Measurements from ENCODE around the gene TMEM72.
A peak's percentile ranks its signal among the peaks of the same experiment; 100 is the strongest.
"Not testable (repeated sequence)": the region's sequence is repeated elsewhere in the genome, so short reads cannot be mapped to it uniquely, and the experiment has no call there.

TMEM72 gene

GRCh38 chr10:44911081-44911540 is at the start of gene TMEM72:
Gene TMEM72, plus strand, starts transcription at chr10:44911337. Its CDS starts 176 bp downstream, at chr10:44911513.
- no peak for DNase-seq

DNA sequence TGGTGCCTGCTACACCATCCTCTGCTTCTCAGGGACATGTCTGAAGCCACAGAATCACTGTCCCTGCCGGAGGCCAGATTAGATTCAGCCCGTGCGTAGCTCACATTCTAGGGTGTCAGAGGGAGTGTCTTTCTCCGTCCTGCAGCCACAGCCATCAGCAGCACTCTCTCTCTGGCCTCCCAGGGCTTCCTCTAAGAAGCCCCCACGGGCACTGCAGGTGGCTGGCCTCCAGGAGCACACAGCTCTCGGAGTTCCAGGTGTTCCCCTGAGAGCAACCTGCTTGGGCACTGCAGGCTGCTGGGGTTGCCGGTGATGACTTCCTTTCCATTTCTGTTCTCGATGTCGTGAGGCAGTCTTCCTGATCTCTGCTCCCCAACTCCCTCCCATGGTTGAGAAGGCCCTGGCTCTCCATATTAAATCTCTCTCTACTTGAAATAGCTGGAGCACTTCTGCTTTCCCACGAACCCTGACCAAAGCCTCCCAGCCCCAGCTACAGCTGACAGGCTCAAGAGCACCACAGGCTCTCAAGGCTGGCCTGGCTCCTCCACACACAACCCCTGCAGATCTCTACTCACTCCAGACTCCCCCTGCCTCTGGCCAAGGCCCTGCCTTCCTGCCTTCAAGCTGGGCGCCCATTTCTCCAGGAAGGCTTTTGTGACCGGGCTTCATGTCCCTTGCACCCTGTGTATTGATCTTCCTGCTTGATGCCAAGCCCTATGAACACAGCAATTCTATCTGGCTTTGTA is 49.0 kb upstream of the TMEM72 start:
- no peak for DNase-seq

GRCh38 chr10:44862924-44863323 is 48.2 kb upstream of the TMEM72 start:
- DNase-seq, result no peak

DNA sequence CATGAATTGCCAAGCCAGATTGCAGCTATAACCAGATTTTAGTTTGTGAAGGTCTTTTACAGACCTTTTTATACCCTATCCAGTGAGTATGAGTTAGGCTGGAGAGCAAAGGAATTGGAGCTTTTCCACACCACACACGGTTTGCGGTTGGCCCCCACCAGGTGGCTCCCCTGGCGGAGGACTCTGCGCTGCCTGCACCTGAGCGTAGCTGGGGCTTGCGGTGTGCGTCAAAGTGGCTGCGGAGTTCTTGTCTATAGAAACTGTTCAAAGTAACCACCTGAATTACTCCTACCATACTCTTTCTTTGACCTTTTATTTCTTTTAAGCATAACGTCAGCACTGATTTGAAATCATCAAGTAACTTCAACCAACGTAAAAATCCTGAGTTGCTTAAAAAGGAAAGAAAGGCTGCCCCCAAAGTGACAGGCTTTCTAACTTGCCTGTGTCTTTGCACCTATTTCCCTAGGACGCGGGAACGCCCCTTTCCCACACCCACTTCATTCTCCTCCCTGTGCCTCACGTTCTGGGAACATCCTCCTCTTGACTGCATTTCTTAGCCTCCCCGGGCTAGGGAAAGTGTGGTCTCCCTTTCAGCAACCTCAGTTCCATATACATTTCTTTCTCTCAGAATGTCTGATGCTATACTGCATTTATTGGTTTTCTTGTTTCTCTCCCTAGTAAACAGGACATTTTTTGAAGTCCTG is 47.6 kb upstream of the TMEM72 start:
- DNase-seq, result no peak

DNA sequence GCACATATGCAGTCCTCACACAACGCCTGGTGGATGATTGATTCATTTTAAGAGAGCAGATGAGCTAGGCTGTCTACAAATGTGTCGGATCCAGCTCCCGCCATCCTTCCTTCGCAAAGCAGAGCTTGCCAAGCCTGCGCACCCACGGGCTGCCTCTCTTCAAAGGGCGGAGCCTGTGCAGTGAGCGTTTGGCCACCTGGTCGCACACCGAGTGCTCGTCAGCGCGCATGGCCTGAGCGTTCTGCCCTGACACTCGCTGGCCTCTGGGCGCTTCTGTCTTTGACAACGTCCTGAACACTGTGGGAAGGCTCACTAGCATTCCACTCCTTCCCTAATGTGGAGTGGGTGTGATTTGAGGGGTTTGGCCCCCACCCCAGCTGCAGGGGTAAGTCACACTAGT is 47.1 kb upstream of the TMEM72 start:
- peak; percentile 25 for DNase-seq

GRCh38 chr10:44864637-44865288 is 46.4 kb upstream of the TMEM72 start:
- no peak for DNase-seq

DNA sequence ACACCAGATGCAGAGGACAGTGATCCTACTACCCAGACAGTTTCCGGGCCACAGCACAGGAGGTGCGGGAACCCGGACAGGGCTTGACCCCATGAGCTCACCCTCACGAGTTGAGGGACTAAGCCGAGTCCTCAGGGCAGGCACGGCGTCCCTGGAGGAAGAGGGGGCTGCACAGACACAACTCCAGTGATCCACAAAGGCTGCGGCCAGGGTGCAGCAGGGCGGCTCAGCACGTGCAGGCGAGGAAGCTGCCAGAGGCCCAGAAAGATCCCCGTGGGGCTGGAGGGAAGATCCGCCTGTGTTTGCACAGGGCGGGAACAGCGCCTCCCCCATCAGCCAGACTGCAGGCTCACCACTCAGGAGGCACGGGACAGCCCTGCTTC is 45.9 kb upstream of the TMEM72 start:
- no peak for DNase-seq

- not testable (repeated sequence) for DNase-seq
Measured at GRCh38 chr10:44866367-44866766, 44.8 kb upstream of the TMEM72 start.

DNA sequence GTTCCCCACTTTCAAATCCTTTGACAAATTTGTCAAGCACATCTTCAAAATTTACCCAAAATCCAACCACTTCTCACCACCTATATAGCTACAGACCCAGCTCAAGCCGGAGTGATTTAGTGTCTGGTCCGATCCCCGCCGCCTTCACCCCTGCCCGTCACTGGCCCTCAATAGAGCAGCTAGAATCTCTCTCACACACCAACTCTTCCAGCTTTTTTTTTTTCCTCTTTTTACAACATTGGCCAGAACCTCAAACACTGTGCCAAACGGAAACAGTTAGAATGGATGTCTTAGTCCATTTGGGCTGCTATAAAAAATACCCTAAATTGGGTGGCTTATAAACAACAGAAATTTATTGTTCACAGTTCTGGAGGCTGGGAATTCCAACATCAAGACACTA is 41.1 kb upstream of the TMEM72 start:
- DNase-seq, result no peak

DNA sequence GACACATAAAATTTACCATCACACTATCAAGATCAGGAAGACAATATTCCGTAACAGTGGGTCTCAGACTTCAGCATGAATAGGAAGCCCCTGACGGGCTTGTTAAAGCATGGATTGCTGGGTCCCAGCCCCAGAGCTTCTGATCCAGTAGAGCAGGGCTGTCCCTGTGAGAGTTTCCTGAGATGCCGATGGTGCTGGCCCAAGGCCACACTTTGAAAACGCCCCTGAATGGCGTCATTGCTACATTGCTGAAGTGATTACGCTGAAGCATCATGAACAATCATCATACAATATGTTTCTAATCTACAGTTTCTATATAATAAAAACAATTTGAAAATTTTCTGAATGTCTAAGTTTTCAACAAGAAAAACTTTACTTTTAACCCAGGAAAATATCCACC is 38.0 kb upstream of the TMEM72 start:
- no peak for DNase-seq

DNA sequence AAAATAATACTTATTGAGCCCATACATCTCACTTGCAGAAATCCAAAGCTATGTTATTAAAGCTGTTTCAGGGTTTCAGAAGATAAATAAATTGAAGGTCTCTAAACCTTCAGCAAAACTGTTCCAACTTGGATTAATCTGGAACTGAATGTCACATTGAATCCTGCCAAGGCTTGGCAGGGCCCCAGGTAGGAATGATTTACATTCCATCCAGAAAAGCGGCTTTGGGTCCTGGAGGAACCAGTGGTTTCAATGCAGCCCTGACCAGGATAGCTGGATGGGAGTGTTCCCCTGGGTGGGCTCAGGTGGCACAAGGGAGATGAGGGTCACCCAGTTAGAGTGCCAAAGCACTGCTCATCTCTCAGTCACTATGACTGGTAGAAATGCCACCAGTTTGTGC is 37.0 kb upstream of the TMEM72 start:
- no peak for DNase-seq

DNA sequence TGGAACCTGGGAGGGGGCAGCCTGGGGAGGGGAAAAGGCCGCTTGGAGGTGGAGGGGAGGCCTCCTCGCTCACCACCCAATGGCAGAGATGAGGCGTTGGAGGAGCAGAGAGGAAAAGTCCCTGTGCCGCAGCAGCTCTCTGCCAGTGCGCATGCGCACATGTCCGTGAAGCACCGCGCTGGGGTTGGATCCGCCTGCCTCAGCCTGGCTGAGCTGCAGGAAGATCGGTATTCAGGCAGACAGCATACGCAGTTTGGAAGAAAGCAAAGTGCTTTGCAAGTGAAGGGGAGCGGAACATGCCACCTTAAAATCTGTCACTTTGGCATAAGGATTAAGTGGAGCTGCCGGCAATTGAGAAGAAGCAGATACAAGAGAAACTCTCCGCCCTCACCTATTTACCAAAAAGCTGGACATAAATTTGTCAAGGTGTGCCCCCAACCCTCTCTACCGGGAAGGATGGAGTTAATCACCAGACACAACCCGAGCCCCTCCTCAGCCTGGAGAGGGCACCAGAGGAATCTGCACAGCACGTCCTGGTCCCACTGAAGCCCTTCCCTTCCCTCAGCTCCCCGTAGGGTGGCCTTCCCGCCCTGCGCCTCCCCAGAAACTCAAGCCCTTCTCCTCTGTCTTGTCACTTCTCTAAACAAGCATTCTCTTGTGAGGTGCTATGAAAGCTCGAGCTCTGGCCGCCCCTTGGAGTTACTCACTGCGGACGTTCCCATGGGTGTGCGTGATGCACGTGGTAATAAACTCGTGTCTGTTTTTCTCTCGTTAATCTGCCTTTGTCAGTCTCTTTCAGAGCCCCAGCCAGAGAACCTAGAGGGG is 32.2 kb upstream of the TMEM72 start:
- DNase-seq, result peak; percentile 30

DNA sequence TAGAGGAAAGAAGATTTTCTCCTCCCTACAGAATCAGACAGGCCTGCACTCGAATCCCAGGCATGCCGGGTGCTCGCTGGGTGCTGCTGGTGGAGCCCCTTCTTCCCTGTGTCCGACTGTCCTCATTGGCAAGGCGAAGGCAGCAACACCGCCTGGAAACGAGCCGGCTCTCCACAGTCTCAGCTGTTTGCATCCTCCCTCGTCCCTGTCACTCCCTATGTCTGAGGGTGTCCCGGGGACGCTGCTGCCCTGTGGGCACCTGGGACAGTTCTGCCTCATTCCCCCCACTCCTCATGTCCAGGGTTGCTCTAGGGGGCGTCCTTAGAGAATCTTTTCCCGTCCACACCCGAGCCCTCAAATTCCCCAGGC is 31.6 kb upstream of the TMEM72 start:
- DNase-seq, result no peak

DNA sequence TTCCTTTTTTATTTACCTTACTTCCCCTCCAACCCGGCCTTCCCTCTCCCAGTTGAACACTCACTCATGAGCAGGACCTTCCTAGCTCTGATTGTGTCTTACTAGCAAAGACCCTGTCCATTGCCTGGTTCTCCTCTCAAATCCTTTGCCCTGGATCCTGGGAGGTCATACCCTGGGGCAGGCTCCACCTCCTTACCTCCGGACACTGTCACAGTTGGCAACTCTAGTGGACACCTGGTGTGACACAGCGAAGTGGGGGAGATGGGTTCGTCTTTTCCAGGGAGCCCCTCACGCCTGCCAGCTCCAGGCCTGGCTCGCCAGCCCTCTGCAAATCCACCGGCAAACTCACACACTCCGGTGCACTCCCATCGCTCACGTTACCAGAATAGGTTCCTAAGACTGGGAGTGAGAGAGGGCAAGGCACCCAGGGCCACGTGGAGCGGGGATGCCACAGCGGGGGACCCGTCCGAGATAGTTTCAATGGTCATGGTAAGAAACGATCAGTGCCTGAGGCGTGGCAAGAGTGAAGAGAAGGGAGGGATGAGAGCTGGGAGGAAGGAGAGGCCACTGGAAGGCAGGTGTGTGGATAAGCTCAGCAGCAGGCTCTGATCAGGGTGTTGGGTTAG is 30.9 kb upstream of the TMEM72 start:
- no peak for DNase-seq

- no peak for DNase-seq
Measured at GRCh38 chr10:44881649-44882048, 29.5 kb upstream of the TMEM72 start.

- DNase-seq, result no peak
Measured at GRCh38 chr10:44882166-44882720, 28.9 kb upstream of the TMEM72 start.

GRCh38 chr10:44883593-44884331 is 27.4 kb upstream of the TMEM72 start:
- no peak for DNase-seq

DNA sequence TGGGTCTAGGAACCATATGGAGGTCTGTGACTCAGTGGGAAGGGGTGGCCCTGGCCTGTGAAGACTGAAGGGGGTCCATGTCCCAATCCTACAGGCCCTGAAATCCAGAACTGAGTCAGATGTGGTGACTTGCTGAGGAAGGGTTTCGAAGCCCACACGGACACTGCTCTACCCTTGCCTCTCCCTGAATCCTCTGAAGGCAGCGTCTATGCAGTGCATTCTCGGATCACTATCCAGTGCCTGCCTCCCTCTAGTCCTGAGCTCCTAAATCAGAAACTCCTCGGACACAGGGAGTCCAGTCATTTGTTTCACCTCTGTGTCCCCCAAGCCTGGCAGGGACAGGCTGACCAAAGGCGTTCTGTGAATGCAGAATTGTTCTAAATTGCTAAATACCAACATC is 25.4 kb upstream of the TMEM72 start:
- no peak for DNase-seq

DNA sequence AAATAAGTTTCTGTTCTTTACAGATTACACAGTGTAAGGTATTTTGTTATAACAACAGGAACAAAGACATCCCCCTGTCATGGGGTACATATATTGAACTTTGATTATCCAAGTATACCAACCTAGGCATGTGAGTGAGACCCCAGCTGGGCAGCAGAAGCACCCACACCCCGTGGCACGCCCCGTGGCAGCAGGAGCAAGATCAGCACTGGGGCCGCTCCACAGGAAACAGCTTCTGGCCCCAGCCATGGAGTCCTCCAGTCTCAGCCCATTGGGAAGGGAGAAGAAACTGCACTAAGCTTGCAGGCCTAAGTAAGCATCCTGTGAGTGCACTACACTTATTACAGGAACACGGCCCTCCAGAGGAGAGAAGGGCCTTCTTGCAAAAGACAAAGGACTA is 24.2 kb upstream of the TMEM72 start:
- no peak for DNase-seq

DNA sequence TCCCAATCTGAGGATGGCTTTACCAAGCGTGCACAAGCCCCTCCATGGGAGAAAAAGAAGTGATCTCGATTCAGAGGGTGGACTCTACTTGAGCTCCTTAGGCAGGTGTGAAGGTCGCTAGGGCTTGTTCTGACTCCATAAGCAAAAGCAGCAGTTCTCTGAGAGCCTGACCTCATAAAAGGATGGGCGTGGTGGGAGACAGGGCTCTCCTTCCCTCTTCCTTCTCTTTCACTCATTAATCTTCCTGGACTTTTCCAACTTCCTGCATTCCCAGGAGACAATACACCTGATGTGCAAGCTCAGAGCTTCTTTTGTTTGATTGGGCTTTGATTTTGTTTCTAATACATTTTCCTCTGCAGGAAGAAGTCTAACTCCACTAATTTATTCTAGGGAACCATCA is 22.3 kb upstream of the TMEM72 start:
- DNase-seq, result no peak

GRCh38 chr10:44889834-44890233 is 21.3 kb upstream of the TMEM72 start:
- DNase-seq, result no peak
